ENCODE data around the gene BORCS5. TPM values are rescaled to one million over a fixed set of nuclear protein-coding genes. Genes with fewer than 3 reads are reported as not detected.

The BORCS5 gene
- total RNA-seq, 2 donors from 2014 or later: 26.1 to 43.8 TPM

DNA sequence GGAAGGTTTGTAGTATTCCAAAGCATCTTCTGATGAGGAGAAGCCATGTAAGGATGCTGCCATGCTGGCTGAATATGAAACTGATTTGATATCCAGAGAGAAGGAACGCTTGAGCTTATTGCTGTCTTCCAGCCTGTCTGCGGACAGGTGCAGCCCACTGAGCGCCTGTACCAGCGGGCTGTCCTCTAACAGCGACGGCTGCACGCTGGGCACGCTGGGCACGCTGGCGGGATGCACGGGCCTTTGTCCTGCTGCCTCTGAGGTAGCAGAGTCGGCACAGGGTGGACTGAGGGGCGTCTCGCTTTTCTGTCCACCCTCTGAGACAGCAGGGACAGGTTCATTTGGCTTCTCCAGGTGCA lies 120.6 kb downstream of the BORCS5 start:
- Mint-ChIP-seq H3K27ac (peak overlapping the region; percentile 98), H3K4me3 (peak overlapping the region; percentile 85), H3K27me3 (no peaks in the 10 kb centered on the region), H3K36me3 (ENCODE audit: low read depth) (no peaks in the 10 kb centered on the region), H3K4me1 (peaks cover 67% of the 10 kb centered on the region), H3K9me3 (peaks cover 5% of the 10 kb centered on the region)
- no peak for ATAC-seq (replicated peaks)

DNA sequence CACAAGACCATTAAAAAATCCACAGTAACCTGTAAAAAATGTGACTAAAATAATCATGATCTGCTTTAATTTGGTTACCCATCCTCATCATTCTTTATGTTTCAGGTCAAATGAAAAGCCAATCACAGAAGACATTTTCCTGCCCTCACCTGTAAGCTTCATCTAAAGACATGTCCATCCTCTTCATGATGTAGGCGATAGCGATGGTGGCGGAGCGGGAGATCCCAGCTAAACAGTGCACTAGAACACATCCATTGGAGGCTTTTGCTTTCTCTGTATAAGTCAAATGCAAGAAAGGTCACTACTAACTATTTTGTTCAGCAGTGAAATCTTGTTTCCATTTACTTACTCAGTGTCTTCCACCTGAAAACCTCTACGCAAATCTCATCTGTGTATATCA lies 123.2 kb downstream of the BORCS5 start:
- Mint-ChIP-seq H3K27ac (peak overlapping the region; percentile 98), H3K9me3 (no peaks in the 10 kb centered on the region), H3K4me1 (peaks cover 55% of the 10 kb centered on the region), H3K4me3 (peak overlapping the region; percentile 85), H3K36me3 (ENCODE audit: low read depth) (no peaks in the 10 kb centered on the region), H3K27me3 (no peaks in the 10 kb centered on the region)
- peak; percentile 5 for ATAC-seq (replicated peaks)

DNA sequence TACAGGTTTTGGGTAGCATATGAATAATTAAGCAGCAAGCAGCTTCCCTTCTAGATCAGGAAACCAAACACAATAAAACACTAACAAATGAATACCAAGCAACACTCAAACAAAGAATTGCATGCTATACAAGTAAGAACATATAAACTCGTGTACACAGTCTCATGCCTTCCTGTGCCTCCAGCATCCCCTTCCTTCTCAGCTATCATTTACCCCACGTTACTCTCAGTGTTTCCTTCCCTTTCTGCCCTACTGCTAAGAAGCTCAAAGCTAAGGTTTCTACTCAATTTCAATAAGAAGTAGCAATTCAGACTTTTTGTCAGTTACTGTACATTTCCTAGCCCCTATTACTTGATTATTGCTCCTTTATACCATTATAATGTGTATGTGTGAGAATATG lies 124.8 kb downstream of the BORCS5 start:
- Mint-ChIP-seq H3K27me3 (no peaks in the 10 kb centered on the region), H3K4me3 (peak overlapping the region; percentile 85), H3K9me3 (no peaks in the 10 kb centered on the region), H3K4me1 (peaks cover 54% of the 10 kb centered on the region), H3K36me3 (ENCODE audit: low read depth) (no peaks in the 10 kb centered on the region), H3K27ac (peak overlapping the region; percentile 98)
- peak; percentile 51 for ATAC-seq (replicated peaks)

DNA sequence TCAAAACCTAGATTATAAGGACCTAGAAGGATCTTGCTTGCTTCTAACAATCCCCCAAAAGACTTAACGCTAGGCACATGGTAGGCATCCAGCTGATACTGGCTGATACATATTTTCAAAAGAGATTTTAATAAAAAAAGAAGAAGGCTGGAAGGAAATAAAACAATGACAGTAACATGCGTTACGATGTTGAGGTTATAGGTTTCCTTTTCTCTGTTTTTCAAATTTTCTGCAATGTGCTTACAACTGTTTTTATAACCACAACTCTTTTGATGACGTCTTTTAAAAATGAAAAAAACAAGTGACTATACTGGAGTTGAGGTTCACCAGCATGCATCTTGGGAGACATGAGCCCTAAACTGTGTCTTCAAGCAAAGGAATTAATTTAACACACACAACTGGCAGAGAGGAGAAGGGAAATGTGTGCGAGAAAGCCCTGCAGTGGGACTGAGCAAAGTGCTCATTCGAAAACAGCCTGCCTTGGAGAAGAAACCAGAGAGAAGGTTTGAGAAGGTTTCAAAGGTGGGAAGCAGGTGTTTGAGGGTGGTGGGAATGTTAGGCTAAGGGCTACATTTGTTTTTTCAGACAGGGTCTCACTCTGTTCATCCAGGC lies 125.4 kb downstream of the BORCS5 start:
- H3K4me3 Mint-ChIP-seq: peak overlapping the region; percentile 85
- peak; percentile 44 for ATAC-seq (replicated peaks)
- no peaks in the 10 kb centered on the region for H3K9me3 Mint-ChIP-seq
- H3K27ac Mint-ChIP-seq: peak overlapping the region; percentile 98
- no peaks in the 10 kb centered on the region for H3K27me3 Mint-ChIP-seq
- H3K4me1 Mint-ChIP-seq: peaks cover 52% of the 10 kb centered on the region
- H3K36me3 Mint-ChIP-seq (ENCODE audit: low read depth): no peaks in the 10 kb centered on the region

DNA sequence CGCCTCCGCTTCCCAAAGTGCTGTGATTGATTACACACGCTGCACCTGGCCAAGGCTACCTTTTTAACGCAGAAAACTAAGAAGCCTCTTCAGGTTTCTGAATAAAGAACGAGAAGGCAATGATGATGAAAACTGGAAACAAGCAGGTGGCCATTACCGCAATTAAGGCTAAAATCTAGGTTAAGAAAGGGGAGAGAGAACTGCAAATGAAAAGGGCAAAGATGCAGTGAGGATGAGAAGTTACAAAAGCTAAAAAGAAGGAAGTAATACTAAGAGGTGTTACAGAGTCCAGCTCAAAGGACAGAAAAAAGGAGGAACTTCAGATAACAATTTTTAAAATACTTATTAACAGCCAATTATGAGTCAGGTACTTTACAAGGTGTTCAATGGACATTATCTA lies 126.1 kb downstream of the BORCS5 start:
- Mint-ChIP-seq H3K4me1 (peaks cover 52% of the 10 kb centered on the region), H3K4me3 (peak overlapping the region; percentile 85), H3K27me3 (no peaks in the 10 kb centered on the region), H3K36me3 (ENCODE audit: low read depth) (no peaks in the 10 kb centered on the region), H3K27ac (peak overlapping the region; percentile 98), H3K9me3 (peaks cover 2% of the 10 kb centered on the region)
- ATAC-seq (replicated peaks): no peak

DNA sequence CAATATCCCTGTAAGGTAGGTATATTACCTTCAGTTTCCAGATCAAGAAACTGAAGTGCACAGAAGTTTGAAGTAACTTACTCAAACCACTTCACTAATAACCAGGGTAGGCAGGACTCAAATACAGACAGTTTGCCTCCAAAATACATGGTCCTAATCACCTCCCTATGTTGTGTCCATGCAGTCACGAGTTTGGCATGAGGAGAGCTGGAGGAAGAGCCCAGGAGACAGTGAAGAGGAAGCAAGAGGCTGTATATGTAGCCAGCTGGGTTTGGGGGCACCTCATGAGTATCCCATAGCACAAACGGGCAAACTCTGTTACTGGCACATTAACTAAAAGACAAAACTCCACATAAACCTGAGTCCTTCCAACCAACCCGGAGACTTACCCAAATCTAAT lies 126.6 kb downstream of the BORCS5 start:
- H3K27ac Mint-ChIP-seq: peak overlapping the region; percentile 98
- H3K4me3 Mint-ChIP-seq: peak overlapping the region; percentile 85
- no peaks in the 10 kb centered on the region for H3K36me3 Mint-ChIP-seq (ENCODE audit: low read depth)
- no peak for ATAC-seq (replicated peaks)
- H3K9me3 Mint-ChIP-seq: peaks cover 6% of the 10 kb centered on the region
- H3K27me3 Mint-ChIP-seq: no peaks in the 10 kb centered on the region
- H3K4me1 Mint-ChIP-seq: peaks cover 56% of the 10 kb centered on the region

DNA sequence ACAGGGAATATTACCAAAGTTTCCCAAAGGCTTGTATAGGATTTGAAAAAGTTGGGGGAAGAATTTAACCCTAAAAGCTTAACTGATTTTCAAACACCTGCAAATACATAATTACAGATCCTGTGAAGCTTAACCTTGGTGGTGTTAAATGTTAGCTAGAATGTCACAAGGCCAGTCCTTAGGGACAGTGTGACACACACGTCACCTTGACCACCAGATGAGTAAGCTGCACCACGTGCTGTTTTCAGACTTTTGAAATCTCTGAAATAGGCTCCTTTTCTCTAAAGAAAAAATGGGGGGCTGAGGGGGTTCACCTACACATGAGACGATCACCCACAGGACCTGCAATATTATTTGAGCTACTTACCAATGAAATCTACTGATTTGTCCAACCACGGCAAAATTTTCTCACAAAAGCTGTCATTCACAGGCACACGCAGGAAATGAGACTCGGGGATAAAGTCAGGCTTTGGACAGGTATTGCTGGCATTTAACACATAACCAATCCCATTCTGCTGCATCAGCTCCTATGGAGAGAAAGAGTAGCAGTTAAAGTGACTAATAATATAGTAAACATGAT lies 129.9 kb downstream of the BORCS5 start:
- no peaks in the 10 kb centered on the region for H3K27me3 Mint-ChIP-seq
- H3K4me3 Mint-ChIP-seq: peak overlapping the region; percentile 85
- H3K9me3 Mint-ChIP-seq: peaks cover 6% of the 10 kb centered on the region
- peak; percentile 65 for ATAC-seq (replicated peaks)
- peaks cover 41% of the 10 kb centered on the region for H3K4me1 Mint-ChIP-seq
- H3K27ac Mint-ChIP-seq: peak overlapping the region; percentile 92
- no peaks in the 10 kb centered on the region for H3K36me3 Mint-ChIP-seq (ENCODE audit: low read depth)

DNA sequence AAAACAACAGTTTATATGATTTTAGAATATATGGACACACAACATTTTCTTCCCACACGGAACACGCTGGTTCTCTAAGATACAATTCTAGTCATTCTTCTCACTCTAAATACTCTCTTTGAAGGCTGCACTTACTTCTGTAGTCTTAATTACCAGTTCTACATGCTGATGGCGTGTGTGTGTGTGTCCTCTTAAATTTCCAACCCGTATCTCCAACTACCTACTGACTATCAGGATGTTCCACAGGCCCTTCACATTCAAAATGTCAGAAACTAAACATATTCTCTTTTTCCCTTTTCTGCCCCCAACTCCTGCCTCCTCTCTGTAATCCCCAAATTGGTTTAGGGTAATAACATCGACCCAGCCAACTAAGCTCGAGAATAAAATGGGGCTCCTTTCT lies 130.6 kb downstream of the BORCS5 start:
- H3K4me1 Mint-ChIP-seq: peaks cover 34% of the 10 kb centered on the region
- no peaks in the 10 kb centered on the region for H3K36me3 Mint-ChIP-seq (ENCODE audit: low read depth)
- H3K9me3 Mint-ChIP-seq: peaks cover 6% of the 10 kb centered on the region
- no peaks in the 10 kb centered on the region for H3K27me3 Mint-ChIP-seq
- peak overlapping the region; percentile 85 for H3K4me3 Mint-ChIP-seq
- H3K27ac Mint-ChIP-seq: peak overlapping the region; percentile 92
- no peak for ATAC-seq (replicated peaks)

DNA sequence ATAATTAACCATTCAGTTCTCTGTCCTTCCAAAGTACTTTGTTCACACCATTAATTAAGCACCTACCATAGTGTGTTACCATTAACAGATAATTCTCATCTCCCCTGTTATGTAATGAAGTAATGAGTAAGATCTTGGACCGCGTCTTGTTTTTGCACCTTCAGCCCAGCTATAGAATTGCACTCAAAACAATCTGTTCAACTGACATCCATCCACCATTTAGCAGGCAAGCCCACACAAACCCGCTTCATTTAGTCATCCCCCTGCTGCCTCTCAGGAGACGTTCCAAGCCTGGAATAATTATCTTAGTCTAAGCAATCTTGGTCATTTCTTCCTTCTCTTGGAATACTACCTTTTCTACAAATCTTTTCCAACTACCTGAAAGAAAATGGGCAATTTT lies 131.4 kb downstream of the BORCS5 start:
- peaks cover 32% of the 10 kb centered on the region for H3K4me1 Mint-ChIP-seq
- peak overlapping the region; percentile 92 for H3K27ac Mint-ChIP-seq
- H3K9me3 Mint-ChIP-seq: peaks cover 6% of the 10 kb centered on the region
- no peaks in the 10 kb centered on the region for H3K27me3 Mint-ChIP-seq
- peak overlapping the region; percentile 85 for H3K4me3 Mint-ChIP-seq
- ATAC-seq (replicated peaks): no peak
- H3K36me3 Mint-ChIP-seq (ENCODE audit: low read depth): no peaks in the 10 kb centered on the region

DNA sequence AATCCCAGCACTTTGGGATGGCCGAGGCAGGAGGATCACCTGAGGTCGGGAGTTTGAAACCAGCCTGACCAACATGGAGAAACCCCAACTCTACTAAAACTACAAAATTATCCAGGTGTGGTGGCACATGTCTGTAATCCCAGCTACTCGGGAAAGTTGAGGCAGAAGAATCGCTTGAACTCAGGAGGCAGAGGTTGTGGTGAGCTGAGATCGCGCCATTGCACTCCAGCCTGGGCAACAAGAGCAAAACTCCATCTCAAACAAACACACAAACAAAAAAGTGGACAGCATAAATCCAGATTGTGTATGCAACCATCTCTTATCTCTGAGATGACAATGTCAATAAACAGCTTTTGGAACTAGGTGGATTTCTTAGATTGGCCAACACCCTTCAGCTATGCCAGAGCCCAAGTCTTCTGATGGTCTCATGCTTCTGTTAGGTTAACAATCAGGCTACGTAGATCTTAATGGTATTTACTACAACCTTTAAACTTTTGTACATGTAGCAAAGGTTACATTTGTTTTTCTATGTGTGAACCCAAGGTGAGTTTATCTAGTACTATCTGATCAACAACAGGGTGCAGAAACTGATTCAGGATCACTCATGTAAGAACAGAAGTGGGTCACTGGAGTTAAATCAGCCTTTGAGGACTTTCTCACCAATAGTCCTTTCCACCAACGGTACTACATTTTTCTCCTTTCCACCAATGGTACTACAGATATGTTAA lies 132.1 kb downstream of the BORCS5 start:
- H3K27me3 Mint-ChIP-seq: no peaks in the 10 kb centered on the region
- peak; percentile 64 for ATAC-seq (replicated peaks)
- H3K9me3 Mint-ChIP-seq: peaks cover 6% of the 10 kb centered on the region
- H3K36me3 Mint-ChIP-seq (ENCODE audit: low read depth): no peaks in the 10 kb centered on the region
- peak overlapping the region; percentile 92 for H3K27ac Mint-ChIP-seq
- H3K4me1 Mint-ChIP-seq: peaks cover 27% of the 10 kb centered on the region
- peak overlapping the region; percentile 85 for H3K4me3 Mint-ChIP-seq

DNA sequence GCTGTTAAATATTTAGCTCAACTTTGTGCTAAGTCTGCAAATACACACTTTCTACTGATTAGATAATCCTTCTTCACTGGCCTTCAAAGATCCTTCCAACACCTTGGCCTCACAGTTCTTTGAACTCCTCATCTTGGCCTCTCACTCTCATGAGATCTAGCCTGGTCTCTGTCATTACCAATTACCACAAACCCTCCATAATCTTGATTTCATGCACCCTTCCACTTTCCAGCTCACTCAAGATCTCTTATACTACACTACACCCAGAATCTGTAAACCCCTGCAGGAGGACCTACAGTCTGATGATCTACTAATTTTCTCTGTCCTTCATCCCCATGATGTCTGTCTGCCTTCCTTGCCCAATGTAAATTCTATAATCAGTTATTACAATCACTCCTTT lies 134.7 kb downstream of the BORCS5 start:
- Mint-ChIP-seq H3K9me3 (peaks cover 6% of the 10 kb centered on the region), H3K4me3 (no peak overlapping the region), H3K4me1 (peaks cover 27% of the 10 kb centered on the region), H3K36me3 (ENCODE audit: low read depth) (no peaks in the 10 kb centered on the region), H3K27ac (no peak overlapping the region), H3K27me3 (no peaks in the 10 kb centered on the region)
- peak; percentile 46 for ATAC-seq (replicated peaks)

DNA sequence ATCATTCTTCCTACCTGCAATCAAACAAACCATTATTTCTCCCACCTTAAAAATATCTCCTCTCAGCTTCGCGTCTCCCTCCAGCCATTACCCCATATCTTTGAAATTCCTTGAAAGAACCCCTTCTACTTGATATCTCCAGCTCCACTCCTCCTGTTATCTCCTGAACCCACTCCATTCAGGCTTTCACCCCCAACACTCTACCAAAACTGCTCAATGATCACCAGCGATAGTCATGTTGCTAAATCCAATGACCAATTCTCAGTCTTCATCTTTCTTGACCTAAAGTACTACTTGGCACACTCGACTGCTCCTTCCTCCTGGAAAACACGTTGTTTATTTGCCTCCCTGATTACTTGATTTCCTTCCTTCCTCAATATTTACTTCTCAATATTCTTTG lies 135.7 kb downstream of the BORCS5 start:
- no peak overlapping the region for H3K4me3 Mint-ChIP-seq
- H3K27me3 Mint-ChIP-seq: no peaks in the 10 kb centered on the region
- peaks cover 20% of the 10 kb centered on the region for H3K4me1 Mint-ChIP-seq
- peaks cover 6% of the 10 kb centered on the region for H3K36me3 Mint-ChIP-seq (ENCODE audit: low read depth)
- no peak for ATAC-seq (replicated peaks)
- peaks cover 6% of the 10 kb centered on the region for H3K9me3 Mint-ChIP-seq
- H3K27ac Mint-ChIP-seq: no peak overlapping the region

DNA sequence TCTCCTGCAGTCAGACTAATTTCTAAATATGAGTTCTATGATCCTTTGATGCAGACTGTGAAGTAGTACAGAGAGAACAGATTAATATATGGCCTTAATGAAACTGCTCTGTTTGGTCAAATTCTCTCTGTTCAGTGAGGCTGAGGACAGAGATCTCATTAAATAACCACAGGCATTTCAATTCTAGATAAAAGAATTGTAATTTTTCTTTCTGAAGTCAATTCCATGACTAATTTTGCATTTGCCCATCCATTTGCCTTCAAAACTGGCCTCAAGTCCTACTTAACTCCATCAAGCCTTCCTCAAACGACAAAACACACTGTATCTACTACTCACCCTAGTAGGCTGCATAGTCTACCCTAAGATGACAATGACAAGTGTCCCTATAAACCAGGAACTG lies 138.7 kb downstream of the BORCS5 start:
- Mint-ChIP-seq H3K36me3 (ENCODE audit: low read depth) (peaks cover 35% of the 10 kb centered on the region), H3K4me1 (peaks cover 21% of the 10 kb centered on the region), H3K4me3 (peak overlapping the region; percentile 41), H3K9me3 (no peaks in the 10 kb centered on the region), H3K27ac (peak overlapping the region; percentile 29), H3K27me3 (no peaks in the 10 kb centered on the region)
- ATAC-seq (replicated peaks): no peak

DNA sequence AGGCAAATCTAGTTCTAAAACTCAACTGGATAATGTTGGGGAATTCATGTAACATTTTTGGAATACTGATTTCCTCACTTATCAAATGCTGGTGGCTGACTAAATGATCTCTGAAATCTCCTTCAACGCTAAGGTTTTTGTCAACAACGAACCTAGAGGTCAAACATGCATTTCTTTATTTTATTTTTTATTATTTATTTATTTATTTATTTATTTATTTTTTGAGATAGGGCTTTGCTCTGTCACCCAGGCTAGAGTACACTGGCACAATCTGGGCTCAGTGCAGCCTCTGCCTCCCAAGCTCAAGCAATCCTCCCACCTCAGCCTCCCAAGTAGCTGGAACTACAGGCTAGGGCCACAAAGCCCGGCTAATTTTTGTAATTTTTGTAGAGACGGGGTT lies 141.3 kb downstream of the BORCS5 start:
- Mint-ChIP-seq H3K4me3 (peak overlapping the region; percentile 84), H3K27ac (no peak overlapping the region)
- no peak for ATAC-seq (replicated peaks)

More for the DNA sequence above, 141.3 kb downstream of the BORCS5 start:
- no peaks in the 10 kb centered on the region for H3K9me3 Mint-ChIP-seq
- peaks cover 58% of the 10 kb centered on the region for H3K36me3 Mint-ChIP-seq (ENCODE audit: low read depth)
- H3K4me1 Mint-ChIP-seq: peaks cover 39% of the 10 kb centered on the region
- no peaks in the 10 kb centered on the region for H3K27me3 Mint-ChIP-seq

All from activated T-helper 17 cell treated with anti-CD3 and anti-CD28 coated beads, Interleukin-2, amount 50 U/mL, for 72 hours (primary cell).